ENCODE results near the gene LMAN1L.

DNA sequence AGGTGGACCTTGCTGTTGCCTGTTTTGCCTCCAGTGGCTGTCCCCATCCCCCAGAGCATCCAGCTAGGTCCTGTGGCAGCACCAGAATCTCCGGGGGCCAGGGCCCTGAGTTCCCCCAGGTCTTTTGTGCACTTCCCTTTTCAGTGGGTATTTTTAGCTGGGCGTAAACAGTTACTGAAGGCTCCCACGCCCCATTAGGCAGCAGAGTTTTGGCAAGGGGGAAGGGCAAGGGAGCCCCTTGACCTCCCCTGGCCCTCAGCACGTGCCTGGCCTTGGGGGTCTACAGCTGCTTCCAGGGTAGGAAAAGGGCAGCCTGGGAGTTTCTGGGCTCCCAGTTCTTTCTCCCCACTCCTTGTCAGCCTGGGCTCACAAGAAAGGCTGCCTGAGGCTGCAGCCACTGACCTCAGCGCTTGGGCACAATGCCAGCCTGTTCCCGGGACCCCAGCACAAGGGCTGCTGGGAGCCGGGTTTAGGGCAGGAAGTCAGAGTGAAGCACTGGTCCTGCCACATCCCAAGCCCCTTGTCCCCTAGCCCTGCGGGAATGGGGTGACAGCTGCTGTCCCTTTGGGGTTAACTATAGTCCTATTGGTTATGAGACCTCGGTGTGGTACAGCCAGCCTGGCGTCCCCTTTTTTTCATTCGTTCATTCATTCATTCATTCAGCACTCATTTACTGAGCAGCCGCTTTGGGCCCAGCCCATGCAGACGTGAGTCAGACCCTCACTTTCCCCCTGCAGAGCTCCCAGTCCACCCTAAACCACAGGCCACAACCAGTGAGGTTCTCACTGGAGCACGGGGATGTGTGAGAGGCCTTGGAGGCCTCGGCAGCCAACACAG lies 22.3 kb upstream of the LMAN1L start:
- TF ChIP-seq, protein P1, sequence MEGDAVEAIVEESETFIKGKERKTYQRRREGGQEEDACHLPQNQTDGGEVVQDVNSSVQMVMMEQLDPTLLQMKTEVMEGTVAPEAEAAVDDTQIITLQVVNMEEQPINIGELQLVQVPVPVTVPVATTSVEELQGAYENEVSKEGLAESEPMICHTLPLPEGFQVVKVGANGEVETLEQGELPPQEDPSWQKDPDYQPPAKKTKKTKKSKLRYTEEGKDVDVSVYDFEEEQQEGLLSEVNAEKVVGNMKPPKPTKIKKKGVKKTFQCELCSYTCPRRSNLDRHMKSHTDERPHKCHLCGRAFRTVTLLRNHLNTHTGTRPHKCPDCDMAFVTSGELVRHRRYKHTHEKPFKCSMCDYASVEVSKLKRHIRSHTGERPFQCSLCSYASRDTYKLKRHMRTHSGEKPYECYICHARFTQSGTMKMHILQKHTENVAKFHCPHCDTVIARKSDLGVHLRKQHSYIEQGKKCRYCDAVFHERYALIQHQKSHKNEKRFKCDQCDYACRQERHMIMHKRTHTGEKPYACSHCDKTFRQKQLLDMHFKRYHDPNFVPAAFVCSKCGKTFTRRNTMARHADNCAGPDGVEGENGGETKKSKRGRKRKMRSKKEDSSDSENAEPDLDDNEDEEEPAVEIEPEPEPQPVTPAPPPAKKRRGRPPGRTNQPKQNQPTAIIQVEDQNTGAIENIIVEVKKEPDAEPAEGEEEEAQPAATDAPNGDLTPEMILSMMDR (conservative IDR thresholded peaks at IDR 0.05; ENCODE audit: low read depth, low read length): no peak
- TF ChIP-seq EZH2 (IDR thresholded peaks at IDR 0.05; ENCODE audit: low read length, unreplicated experiment) (no peak), EZH2phosphoT487 (IDR thresholded peaks at IDR 0.05; ENCODE audit: borderline replicate concordance, low read length) (no peak)

All from PC-3 (cell line).